NCI-H146 treated with DMSO at 0.1 percent for 48 hours (cell line): Measurements from ENCODE around the gene DLK1.

Experiments
- DNase-seq: peaks from one replicate; lab custom pipeline; 2025; ENCODE audit not compliant: unreplicated experiment; lab: John Stamatoyannopoulos, UW

The DLK1 gene

GRCh38 chr14:100731846-100732765 lies 5.4 kb downstream of the DLK1 start:
- DNase-seq, result no peak

DNA sequence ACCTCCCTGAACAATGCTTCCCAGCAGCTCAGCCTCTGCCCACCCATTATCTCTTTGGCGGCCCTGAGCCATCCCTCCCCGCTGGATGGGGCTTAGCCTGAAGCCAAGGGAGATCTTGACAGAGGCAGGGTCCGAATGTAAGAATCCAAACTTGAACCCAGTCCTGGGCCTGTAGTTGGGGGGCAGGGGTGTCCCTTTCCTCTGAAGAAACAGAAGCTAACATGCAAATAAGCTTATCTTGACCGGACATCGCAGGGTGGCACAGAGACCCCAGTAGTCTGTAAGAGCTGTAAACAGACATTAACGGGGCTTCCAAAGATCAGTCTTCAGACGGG lies 6.0 kb downstream of the DLK1 start:
- DNase-seq, result no peak

DNA sequence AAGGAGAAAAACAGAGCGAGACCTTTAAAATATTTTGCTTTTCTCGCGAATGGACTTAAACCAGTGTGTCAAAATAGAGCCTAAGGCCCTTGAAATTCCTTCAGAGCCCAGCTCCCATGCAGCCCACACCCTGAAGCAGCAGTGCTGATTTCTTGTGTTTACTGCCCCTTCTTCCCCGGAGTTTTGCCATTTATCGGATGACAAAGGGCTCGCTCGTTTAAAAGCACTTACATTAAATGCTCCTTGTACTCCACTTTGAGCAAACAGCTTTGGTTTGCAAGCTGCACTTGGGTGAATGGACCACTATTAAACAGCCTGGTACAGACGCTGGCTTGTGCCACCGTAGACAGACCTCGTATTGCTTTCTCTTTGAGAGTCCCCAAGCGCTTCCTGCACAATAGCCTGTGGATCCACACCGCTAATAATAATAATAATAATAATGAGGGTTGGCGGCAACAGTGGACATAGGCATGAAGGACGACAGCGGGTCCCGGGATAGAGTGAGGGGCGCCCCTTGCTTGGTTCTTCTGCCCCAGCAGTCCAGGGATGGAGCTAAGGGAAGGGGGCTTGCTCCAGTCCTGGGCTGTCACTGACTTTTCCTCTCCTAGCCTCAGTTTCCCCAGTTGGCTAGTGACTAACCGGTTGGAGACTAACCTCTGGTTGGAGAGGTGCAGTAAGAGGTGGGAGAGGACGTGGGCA lies 6.6 kb downstream of the DLK1 start:
- DNase-seq, result no peak

DNA sequence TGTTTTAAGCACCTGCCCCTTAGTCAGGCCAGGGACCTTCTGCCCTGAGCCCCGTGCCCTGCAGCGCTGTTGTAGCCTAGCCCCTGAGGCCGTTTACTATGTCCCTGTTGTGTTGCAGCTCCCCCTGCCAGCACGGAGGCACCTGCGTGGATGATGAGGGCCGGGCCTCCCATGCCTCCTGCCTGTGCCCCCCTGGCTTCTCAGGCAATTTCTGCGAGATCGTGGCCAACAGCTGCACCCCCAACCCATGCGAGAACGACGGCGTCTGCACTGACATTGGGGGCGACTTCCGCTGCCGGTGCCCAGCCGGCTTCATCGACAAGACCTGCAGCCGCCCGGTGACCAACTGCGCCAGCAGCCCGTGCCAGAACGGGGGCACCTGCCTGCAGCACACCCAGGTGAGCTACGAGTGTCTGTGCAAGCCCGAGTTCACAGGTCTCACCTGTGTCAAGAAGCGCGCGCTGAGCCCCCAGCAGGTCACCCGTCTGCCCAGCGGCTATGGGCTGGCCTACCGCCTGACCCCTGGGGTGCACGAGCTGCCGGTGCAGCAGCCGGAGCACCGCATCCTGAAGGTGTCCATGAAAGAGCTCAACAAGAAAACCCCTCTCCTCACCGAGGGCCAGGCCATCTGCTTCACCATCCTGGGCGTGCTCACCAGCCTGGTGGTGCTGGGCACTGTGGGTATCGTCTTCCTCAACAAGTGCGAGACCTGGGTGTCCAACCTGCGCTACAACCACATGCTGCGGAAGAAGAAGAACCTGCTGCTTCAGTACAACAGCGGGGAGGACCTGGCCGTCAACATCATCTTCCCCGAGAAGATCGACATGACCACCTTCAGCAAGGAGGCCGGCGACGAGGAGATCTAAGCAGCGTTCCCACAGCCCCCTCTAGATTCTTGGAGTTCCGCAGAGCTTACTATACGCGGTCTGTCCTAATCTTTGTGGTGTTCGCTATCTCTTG lies 7.6 kb downstream of the DLK1 start:
- DNase-seq, result no peak

DNA sequence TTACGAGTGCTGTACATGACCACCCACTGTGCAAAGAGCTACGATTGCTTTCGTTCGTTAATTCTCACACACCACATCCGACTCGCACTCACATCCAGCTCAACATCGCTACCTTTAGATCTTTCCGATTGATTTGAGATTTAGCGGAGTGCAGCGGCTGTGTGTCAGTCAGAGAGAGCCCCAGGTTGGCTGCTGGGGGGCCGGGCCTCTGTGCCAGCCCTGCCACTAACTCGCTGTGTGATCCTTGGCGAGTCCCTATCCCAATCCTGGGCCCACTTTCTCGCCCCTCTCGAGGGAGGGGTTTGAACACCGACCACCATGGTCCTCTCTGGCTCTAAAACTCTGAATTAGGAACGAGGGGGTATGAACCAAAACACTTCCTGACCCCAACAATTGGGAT lies 8.6 kb downstream of the DLK1 start:
- no peak for DNase-seq

- no peak for DNase-seq
Observed at GRCh38 chr14:100736269-100737180, 9.8 kb downstream of the DLK1 start.

DNA sequence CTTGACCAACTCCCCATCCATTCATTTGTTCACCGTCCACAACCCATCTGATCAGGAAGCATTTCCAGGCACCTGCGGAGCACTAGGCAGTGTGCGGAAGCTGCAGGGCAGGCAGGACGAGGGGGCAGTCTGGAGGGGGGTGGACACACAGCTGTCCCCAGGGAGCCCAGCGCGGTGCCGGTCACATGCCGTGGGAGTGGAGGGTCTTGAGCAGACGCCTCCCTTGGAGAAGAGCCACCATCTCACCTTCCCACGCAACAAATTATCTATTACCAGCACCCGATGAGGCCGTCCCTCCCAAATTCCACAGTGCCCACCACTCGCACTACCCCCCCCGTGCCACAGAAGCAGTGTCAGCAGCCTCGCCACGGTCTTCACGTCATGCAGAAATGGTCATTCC lies 10.8 kb downstream of the DLK1 start:
- no peak for DNase-seq

DNA sequence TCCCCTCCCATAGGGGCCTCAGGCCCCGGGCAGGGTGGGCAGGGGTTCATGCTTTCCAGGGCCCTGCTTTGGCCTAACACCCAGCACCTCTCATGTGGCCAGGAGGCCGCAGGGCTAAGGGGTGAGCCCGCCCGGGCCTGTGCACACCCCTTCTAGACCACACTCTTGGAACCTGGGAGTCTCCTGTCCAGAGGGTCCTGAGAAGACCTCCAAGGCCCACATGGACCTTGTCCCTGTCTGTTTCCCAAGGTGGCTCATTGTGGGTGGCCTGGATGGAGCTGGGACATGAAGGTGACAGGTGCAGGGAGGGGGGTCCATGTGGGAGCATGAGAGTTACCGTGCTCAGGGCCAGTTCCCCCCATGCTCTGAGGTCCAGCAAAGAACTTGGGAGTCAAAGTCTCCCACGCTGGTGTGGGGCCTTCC lies 11.6 kb downstream of the DLK1 start:
- DNase-seq, result no peak

- no peak for DNase-seq
Observed at GRCh38 chr14:100738704-100739131, 12.0 kb downstream of the DLK1 start.

GRCh38 chr14:100739306-100739705 lies 12.6 kb downstream of the DLK1 start:
- DNase-seq, result no peak

- DNase-seq, result no peak
Observed at GRCh38 chr14:100740196-100740825, 13.6 kb downstream of the DLK1 start.

GRCh38 chr14:100740929-100741328 lies 14.2 kb downstream of the DLK1 start:
- no peak for DNase-seq

DNA sequence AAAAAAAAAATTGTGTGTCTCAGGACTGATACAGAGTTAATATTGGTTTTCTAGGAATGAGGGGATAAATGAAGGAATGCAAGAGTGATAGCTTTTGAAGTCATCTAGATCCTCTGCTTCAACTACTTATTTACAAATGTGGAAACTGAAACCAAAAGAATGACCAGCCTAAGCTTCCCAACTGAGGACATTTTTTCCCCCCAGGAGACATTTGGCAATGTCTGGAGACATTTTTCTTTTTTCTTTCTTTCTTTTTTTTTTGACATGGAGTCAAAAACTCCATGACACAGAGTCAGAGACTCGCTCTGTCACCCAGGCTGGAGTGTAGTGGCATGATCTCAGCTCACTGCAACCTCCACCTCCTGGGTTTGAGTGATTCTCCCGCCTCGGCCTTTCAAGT lies 15.3 kb downstream of the DLK1 start:
- DNase-seq, result no peak

- DNase-seq, result no peak
Observed at GRCh38 chr14:100746326-100746725, 19.6 kb downstream of the DLK1 start.

- DNase-seq, result no peak
Observed at GRCh38 chr14:100747021-100747586, 20.4 kb downstream of the DLK1 start.

DNA sequence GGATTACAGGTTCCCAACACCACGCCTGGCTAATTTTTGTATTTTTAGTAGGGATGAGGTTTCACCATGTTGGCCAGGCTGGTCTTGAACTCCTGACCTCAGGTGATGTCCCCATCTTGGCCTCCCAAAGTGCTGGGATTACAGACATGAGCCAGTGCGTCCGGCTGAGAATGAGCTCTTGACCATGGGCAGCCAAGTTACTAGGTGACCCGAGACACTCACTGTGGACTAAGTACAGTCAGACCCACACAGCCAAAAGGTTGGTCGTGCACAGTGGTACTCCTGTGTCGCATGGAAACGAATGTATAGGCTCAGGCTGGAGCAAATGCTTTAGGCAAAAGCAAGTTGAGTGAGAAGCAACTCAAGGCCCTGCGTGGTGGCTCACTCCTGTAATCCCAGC lies 21.0 kb downstream of the DLK1 start:
- no peak for DNase-seq

DNA sequence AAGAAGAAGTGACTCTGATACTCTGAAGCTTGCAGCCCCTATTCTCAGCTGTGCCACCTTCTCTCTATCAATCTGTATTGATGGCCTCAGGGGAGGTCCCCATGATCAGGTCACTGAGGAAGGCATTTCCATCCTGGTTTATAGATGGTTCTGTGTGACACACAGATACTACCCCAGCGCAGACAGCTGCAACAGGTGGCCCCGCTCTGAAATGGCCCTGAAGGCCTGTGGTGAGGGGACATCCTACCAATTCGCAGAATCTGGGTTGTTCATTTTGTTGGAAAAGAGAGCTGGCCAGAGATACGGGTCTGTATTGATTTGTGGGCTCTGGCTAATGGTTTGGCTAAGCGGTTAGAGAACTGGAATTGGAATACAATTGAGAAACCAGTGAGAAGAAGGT lies 21.7 kb downstream of the DLK1 start:
- no peak for DNase-seq

DNA sequence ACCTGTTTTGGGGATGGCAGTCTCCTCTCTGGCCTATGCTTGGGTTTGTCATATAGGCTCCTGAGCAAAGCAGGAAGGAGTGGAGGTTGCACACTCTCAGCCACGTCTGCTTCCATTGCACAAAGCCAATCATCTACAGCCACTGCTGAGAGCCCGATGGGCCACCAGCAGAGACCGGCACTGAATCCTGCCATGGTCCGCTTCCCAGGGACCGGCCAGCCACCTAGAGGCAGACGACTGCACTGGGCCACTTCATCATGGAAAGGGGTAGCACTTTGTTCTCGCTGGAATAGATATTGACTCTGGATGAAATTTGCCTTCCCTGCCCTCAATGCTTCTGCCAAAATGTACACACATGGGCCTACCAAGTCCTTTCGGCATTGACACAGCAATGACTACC lies 22.3 kb downstream of the DLK1 start:
- DNase-seq, result no peak

DNA sequence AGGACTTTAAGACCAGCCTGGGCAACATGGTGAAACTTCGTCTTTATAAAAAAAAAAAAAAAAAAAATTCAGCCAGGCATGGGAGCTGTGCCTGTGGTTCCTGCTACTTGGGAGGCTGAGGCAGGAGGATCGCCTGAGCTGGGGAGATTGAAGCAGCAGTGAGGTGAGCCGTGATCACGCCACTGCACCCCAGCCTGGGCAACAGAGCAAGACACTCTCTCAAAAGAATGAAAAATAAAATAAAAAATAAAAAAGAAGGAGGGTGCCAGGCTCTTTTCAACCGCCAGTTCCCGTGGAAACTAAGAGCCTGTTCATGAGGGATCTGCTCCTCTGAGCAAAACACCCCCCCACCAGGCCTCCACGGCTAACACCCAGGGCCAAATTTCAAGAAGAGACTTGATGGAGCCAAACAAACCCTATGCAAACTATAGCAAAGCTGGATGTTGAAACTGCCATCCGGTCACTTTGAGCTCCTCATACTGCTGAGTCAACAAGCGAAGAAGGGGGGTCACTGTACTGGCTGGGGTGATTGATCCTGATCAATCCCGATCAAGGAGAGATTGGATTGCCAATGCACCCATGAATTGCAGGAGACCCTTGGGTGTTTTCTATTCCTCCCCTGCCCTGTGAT lies 23.4 kb downstream of the DLK1 start:
- DNase-seq, result no peak
